ENCODE data around the gene MROH7.

The MROH7 gene

DNA sequence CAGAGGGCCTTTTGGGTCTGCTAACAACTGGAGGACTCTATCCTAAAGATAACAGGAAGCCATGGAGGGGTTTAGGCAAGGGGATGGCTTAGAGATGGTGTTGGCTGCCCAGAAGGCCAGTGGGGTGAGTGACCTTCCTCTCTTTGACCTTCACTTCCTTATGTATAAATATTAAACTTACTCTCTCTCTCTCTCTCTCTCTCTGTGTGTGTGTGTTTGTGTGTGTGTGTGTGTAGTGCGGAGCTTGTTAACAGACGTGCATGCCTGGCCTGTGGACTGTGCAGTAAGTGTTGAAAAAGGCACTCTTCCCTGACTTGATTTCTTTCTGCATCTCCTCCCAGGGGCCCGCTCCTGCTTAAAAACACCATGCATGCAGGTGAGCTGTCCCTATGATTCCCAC is 10.0 kb downstream of the MROH7 start:
- no peak for DNase-seq (ENCODE audit: low read depth)

GRCh38 chr1:54652168-54652567 is 10.6 kb downstream of the MROH7 start:
- DNase-seq (ENCODE audit: low read depth), result no peak

- DNase-seq (ENCODE audit: low read depth), result peak; percentile 27
These were observed 11.4 kb downstream of the MROH7 start for GRCh38 chr1:54653036-54653435.

DNA sequence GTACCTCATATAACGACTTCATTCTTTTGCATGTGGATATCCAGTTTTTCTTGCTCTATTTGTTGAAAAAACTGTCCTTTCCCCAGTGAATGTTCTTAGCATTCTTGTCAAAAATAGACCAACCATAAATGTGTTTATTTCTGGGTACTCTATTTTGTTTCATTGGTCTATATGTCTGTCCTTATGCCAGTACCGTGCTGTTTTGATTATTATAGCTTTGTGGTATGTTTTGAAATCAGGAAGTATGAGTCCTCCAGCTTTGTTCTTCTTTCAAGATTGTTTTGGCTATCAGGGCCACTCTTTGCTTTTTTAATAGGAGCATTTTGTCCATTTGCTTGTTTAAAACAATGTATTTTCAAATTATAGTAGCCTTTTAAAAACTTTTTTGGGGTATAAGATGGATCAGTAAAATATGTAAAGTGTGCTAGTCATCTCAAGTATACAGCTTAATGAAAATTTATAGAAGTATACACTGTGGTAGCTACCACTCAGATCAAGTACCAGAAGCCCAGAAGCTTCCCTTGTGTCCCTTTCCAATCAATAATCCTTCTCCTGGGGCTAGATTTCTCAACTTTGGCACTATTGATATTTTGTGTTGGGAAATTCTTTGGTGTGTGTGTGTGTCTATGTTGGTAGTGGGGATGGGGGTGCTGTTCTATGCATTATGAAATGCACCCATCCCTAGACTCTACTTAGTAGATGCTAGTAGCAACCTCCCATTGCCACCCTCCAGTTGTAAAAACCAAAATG is 16.8 kb downstream of the MROH7 start:
- DNase-seq (ENCODE audit: low read depth), result no peak

GRCh38 chr1:54663725-54664124 is 22.1 kb downstream of the MROH7 start:
- no peak for DNase-seq (ENCODE audit: low read depth)

GRCh38 chr1:54664364-54664763 is 22.8 kb downstream of the MROH7 start:
- no peak for DNase-seq (ENCODE audit: low read depth)

DNA sequence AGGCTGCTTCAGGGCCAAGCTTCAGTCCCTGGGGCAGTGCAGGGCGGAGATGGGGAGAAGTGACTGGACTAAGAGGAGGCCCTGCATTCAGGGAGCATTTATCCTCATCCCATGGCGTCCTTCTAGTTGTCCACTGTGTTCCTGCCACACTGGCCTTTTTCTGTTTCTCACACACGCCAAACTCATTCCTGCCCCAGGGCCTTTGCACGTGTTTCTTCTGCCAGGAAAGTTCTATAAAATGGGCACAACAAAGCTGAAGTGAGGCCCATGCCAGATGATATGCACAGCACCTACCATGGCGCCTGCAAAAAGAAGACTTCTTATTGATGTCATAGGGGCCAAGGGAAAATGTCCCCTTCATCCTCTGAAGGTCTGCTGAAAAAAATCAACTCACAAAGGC is 24.3 kb downstream of the MROH7 start:
- DNase-seq (ENCODE audit: low read depth), result no peak

GRCh38 chr1:54666333-54666732 is 24.7 kb downstream of the MROH7 start:
- peak; percentile 12 for DNase-seq (ENCODE audit: low read depth)

DNA sequence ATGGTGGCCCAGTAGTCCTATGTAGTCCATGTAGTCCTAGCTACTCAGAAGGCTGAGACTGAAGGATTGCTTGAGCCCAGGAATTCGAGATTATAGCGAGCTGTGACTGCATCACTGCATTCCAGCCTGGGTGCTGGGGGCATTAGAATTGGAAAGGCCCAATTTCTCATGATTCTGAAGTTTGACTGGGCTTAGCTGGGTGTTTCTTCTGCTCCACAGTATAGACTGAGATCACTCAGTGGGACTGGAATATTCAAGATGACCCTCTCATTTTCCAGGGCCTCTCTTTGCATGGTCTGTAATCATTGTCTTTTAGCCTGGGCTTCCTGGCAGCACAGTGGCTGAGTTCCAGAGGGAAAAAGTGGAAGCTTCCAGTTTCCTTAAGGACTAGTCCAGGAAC is 26.2 kb downstream of the MROH7 start:
- DNase-seq (ENCODE audit: low read depth), result no peak

DNA sequence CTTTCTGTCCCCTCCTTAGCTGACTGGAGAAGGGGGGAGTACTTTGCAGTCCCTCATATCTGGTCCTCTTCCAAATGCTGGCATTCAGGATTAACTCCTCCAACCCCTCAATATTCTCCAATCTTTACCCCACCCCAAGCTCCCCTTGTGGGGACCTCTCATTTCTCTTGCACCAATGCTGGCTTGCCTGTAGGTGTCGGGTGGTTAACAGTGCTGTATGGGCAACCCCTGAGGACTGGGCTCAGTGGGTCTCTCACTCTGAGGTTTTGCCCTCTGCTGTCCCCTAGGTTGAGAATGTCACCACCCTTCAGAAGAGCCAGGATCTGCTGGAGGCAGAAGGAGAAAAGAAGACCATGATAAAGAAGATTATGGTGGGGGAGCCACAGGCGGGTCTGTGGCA is 27.0 kb downstream of the MROH7 start:
- DNase-seq (ENCODE audit: low read depth), result no peak

DNA sequence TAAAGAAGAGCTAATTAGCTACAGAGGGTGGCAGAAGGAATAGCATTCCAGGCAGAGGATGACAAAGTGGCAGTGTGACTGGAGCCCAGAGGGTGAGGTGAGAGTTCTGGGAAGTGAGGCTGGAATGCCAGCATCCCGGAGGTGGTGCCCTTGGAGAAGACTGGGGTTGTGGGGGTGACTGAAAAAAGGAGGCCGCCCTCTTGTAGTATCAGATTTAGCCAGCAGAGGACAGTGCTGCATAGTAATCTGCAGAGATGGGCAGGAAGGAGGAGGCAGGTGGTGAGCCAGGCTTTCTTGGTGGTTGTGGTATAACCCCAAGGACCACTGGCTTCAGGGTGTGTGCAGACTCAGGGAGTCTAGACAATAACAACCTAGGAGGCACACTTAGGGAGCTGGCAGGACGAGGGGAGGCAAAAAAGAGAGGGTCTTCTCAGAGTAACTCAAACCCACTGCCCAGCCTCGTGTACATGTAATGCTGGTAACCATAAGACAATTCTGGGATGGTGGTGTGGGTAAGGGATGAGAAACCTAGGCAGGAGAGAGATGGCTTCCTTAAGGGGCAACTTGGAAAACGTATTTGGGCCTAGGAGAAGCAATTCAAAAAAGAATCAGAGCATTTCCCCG is 30.5 kb downstream of the MROH7 start:
- DNase-seq (ENCODE audit: low read depth), result peak; percentile 50

GRCh38 chr1:54678776-54679643 is 37.4 kb downstream of the MROH7 start:
- no peak for DNase-seq (ENCODE audit: low read depth)

GRCh38 chr1:54679706-54680105 is 38.1 kb downstream of the MROH7 start:
- no peak for DNase-seq (ENCODE audit: low read depth)

DNA sequence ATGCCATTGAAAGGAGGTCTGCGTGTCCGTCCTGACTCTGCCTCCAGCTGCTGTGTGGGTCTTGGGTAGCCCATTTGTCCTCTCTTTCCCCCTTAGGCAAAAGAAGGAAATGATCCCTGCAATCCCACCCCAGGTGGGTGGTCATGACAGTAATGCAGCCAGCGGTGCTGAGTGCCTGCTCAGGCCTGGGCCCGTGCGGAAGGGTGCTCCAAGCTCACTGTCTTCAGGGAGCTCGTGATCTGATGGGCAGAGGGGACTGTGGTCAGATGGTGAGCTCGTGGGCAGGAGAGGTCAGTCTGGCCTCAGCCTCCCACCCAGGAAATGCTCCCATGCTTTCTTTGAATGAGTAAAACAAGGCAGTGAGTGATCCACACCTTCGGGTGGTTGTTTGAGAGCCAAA is 38.8 kb downstream of the MROH7 start:
- no peak for DNase-seq (ENCODE audit: low read depth)

DNA sequence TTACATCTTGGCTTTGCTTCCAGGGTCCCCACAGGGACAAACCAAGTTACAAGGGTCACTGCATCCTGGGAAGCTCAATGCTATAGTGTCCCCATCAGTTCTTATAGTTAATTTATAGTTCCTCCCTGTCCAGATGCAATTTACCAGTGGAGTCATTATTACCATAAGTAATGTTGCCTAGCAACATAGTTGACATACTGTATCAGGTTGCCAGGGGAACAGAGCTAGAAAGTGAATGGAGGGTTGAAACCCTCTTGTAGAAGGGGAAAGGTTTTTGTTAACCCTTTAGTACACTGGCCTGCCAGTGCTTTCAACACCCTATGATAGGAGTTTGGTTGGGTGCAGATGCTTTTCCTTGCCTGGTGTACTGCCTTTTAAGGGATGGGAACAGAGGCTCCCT is 39.8 kb downstream of the MROH7 start:
- peak; percentile 7 for DNase-seq (ENCODE audit: low read depth)

- no peak for DNase-seq (ENCODE audit: low read depth)
These were observed 41.9 kb downstream of the MROH7 start for GRCh38 chr1:54683453-54683852.

DNA sequence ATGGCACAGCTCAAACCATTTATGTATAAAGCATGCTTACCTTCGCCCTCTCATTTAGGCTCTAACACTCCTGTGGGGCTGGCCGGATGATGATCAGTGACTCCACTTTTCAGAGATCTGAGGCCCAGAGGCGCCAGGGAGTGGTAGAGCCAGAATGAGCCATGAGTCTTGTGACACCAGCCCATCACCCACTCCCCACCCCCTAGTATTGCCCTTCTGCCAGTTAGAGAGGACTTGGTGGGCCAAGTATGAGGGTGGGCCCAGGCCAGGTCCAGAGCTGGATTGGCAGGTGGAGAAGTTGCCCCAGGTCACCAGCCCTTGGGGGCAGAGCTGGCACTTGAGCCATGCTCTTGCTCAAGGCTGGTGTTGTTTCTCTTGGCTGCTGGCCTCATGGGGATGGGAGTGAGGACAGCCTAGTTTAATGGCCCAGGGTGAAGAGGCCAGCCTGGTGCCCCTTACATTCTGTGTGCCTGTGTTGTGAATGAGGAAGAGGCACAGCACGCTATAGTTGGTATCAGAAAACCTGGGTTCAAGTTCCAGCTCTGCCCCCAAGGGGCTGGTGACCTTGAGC is 43.8 kb downstream of the MROH7 start:
- no peak for DNase-seq (ENCODE audit: low read depth)

DNA sequence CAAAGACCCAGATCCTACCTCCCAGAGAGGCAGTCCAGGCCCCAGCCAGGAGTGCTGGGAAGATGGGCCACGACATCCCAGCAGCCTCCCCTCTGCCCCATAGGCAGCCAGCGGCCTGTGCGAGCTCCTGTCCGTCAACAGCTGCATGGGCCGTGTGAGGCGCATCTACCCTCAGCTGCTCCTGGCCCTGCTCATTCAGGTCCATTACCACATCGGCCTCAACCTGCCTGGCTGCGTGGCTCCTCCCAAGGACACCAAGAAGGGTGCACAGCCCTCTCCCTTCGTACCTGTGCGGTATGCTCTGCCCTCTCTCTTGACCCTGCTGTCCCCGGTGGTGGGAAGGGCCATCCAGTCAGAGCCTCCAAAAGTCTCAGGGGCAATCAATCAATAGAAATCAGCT is 44.6 kb downstream of the MROH7 start:
- DNase-seq (ENCODE audit: low read depth), result no peak

DNA sequence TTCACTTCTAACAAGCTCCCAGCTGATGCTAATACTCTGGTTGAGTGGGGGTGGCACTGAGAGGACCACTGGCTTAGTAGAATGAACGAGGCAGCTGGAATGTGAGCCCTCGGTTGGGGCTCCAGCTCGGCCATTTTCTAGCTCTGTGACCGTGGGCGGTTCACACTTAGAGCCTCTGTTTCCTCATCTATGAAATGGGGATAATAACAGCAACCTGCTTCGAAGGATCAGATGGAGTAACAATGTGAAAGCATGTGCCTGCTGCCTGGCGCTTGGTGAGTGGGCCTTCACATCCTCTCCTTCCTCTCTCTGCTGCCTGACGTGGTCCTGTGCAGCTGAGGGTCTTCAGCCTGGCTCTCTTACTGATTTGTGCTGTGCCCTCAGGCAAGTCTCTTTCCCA is 53.2 kb downstream of the MROH7 start:
- DNase-seq (ENCODE audit: low read depth), result no peak

DNA sequence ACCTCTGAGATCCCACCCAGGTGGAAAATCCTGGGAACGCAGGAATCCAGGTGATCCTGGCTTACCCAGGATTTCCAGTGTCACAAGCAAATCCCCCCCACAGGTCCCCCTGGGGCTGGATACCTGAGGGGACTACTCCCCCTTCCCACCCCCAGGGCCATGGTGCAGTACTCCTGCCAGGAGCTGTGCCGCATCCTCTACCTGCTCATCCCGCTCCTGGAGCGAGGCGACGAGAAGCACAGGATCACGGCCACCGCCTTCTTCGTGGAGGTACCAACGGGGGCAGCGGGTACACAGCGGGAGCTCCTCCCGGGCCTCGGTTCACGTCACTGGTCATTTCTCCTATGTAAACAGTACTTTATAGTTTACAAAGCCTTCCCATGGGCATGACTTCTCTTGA is 53.6 kb downstream of the MROH7 start:
- no peak for DNase-seq (ENCODE audit: low read depth)

DNA sequence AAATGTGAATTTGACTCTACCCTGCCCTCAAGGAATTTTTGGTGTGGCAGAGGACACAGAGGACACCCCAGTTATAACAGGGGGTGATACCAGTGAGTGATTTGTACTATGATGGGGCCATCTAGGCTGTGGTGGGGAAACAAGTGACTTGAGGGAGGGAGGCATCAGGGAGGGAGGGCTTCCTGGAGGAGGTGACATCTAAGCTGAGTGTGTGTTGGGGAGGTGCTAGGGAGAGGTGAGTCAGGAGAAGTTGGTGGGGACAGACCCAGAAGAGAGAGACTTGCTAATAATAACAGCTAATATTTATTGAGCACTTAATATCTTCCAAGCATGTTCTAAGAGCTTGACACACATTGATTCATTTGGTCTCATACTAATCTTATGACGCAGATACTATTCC is 54.2 kb downstream of the MROH7 start:
- no peak for DNase-seq (ENCODE audit: low read depth)

DNA sequence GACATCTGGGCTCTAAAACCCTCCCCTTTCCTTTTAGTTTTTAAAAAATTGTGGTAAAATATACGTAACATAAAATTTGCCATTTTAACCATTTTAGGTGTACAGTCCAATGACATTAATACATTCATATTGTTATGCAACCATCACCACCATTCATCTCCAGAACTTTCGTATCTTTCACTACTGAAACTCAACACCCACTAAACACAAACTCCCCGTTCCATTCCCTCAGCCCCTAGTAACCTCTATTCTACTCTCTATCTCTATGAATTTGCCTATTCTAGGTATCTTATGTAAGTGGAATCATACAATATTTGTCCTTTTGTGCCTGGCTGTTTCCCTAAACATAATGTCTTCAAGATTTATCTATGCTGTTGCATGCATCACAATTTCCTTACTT is 54.7 kb downstream of the MROH7 start:
- no peak for DNase-seq (ENCODE audit: low read depth)

DNA sequence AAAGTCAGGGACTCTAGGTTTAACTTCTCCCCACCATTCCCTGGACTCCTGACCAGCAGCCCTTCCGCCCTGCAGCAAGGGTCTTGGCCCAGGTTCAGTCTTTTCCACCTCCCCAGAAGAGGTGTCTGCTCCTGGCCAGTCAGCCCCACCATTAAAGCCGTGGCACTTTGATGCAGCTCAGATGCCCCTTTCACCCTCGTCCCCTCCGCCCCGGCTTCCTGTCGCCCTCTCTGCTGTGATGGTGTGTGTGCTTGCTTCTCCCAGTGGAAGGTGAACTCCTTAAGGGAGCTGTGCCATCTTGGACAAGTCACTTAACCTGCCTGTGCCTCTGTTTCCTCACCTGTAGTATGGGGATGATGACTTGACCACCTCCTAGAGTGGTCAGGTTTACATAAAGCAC is 56.3 kb downstream of the MROH7 start:
- DNase-seq (ENCODE audit: low read depth), result no peak

Data from amniotic epithelial cell (primary cell).